ENCODE data around the gene PVRIG.
"Not testable (repeated sequence)": the region's sequence is repeated elsewhere in the genome, so short reads cannot be mapped to it uniquely, and the experiment has no call there.

Gene PVRIG

DNA sequence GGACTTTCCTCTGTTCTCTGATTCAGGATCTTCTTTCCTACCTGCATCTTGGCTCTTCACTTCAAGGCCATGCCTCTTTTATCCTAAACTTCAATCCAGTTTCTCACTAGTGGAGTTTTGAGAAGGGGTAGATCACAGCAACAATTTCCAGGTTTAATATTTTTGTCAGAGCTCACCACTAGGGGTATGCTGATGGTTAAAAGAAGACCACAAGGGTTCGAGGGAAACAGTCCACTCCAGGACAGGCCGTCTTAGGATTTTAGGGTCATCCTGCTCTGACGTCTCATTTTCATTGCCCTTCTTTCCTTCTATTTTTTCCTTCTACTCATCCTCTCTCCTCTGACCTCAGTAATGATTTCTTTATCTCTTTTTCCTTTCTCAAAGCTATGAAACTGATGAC is 30.7 kb upstream of the PVRIG start:
- in situ Hi-C loops (cut with MboI; ENCODE audit: low pct_unique_long_range_greater_than_20kb, low sequenced_read_pairs, unreplicated experiment), result no loop called here
- no peak for DNase-seq (ENCODE audit: low spot score)
- TF ChIP-seq, protein P1, sequence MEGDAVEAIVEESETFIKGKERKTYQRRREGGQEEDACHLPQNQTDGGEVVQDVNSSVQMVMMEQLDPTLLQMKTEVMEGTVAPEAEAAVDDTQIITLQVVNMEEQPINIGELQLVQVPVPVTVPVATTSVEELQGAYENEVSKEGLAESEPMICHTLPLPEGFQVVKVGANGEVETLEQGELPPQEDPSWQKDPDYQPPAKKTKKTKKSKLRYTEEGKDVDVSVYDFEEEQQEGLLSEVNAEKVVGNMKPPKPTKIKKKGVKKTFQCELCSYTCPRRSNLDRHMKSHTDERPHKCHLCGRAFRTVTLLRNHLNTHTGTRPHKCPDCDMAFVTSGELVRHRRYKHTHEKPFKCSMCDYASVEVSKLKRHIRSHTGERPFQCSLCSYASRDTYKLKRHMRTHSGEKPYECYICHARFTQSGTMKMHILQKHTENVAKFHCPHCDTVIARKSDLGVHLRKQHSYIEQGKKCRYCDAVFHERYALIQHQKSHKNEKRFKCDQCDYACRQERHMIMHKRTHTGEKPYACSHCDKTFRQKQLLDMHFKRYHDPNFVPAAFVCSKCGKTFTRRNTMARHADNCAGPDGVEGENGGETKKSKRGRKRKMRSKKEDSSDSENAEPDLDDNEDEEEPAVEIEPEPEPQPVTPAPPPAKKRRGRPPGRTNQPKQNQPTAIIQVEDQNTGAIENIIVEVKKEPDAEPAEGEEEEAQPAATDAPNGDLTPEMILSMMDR (IDR thresholded peaks at IDR 0.05; ENCODE audit: extremely low read depth, insufficient read depth, missing control alignments), result no peak

DNA sequence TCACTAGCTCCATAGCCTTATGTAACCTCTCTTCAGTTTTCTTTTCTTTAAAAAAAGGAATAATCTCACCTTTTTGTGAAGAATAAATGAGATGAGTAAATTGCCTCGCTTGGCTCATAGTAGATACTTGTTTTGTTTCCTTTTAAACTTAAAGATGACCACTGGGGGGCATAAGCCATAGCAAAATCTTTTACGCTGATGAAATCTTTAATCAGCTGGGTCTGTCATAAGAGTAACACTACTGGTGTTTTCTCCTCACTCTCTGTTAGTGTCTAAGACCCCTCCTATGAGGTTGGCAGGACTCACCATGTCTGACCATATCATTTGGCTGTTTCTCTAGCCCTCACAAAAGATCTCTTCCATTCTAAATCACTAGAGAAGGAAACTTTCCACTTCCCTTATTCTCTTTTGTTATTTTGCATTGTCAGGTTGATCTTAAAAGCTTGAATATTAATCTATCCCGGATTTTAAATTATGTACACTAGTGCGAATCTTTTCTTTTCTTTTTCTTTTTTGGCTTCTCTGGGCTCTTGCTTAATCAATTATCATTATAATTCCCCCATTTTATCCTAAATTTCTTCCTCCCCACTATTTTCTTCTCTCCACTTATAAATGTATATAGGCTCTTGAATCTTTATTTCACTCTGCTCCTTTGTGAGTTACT is 29.6 kb upstream of the PVRIG start:
- peak; percentile 38 for DNase-seq (ENCODE audit: low spot score)
- in situ Hi-C loops (cut with MboI; ENCODE audit: low pct_unique_long_range_greater_than_20kb, low sequenced_read_pairs, unreplicated experiment), result no loop called here
- TF ChIP-seq, protein P1 (IDR thresholded peaks at IDR 0.05; ENCODE audit: extremely low read depth, insufficient read depth, missing control alignments), result peak; percentile 55

DNA sequence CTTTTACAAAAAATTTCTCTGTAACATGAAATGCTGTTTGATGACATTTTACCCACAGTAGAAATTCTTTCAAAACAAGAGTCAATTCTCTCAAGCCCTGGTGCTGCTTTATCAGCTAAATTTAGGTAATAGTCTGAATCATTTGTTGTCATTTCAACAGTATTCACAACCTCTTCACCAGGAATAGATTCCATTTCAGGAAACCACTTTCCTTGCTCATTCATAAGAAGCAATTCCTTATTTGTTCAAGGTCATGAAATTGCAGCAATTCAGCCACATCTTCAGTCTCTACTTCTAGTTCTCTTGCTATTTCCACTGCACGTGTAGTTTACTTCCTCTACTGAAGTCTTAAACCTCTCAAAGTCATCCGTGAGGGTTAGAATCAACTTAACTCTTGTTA is 28.0 kb upstream of the PVRIG start:
- in situ Hi-C loops (cut with MboI; ENCODE audit: low pct_unique_long_range_greater_than_20kb, low sequenced_read_pairs, unreplicated experiment), result no loop called here
- DNase-seq (ENCODE audit: low spot score), result no peak
- TF ChIP-seq, protein P1 (IDR thresholded peaks at IDR 0.05; ENCODE audit: extremely low read depth, insufficient read depth, missing control alignments), result no peak

DNA sequence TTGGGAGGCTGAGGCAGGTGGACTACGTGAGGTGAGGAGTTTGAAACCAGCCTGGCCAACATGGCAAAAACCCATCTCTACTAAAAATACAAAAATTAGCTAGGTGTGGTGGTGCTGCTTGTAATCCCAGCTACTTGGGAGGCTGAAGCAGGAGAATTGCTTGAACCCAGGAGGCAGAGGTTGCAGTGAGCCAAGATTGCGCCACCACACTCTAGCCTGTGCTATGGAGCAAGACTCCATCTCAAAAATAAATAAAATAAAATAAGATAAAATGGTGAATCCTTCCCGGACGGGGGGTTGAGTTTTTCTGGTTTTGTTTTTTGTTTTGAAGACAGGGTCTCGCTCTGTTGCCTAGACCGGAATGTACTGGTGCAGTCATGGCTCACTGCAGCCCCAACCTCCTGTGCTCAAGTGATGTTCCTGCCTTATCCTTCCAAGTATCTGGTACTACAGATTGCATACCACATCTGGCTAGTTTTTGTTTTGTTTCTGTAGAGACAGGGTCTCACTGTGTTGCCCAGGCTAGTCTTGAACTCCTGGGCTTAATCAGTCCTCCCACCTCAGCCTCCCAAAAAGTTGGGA is 27.4 kb upstream of the PVRIG start:
- in situ Hi-C loops (cut with MboI; ENCODE audit: low pct_unique_long_range_greater_than_20kb, low sequenced_read_pairs, unreplicated experiment); DNase-seq (ENCODE audit: low spot score): not testable (repeated sequence)

DNA sequence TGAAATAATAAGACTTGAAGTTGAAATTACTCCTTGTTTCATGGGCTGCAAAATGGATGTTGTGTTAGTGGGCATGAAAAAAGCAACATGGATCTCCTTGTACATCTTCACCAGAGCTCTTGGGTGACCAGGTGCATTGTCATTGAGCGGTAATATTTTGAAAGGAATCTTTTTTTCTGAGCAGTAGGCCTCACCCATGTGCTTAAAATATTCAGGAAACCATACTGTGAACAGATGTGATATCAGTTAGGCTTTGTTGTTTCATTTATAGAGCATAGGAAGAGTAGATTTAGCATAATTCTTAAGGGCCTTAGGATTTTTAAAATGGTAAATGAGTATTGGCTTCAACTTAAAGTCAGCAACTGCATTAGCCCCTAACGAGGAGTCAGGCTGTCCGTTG is 26.8 kb upstream of the PVRIG start:
- TF ChIP-seq, protein P1 (IDR thresholded peaks at IDR 0.05; ENCODE audit: extremely low read depth, insufficient read depth, missing control alignments), result no peak
- in situ Hi-C loops (cut with MboI; ENCODE audit: low pct_unique_long_range_greater_than_20kb, low sequenced_read_pairs, unreplicated experiment), result no loop called here
- no peak for DNase-seq (ENCODE audit: low spot score)

DNA sequence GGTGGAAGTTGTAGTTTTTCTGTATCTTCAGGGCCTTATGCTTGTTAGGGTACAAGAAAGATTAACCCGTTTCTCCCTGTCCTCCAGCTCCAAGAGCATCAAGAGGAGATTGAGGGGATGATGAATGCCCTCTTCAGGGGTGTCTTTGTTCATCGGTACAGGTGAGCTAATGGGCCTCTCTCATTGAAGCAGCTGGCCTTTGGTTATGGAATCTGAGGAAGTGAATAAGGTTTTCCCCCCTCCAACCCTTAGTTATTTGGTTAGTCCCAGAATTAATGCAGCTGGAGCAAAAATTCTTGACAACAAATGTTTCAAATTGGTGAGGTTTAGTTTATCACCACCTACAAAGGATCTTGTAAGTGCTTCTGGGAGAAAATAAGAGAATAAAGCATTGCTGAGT is 24.5 kb upstream of the PVRIG start:
- no peak for DNase-seq (ENCODE audit: low spot score)
- TF ChIP-seq, protein P1 (IDR thresholded peaks at IDR 0.05; ENCODE audit: extremely low read depth, insufficient read depth, missing control alignments), result no peak
- in situ Hi-C loops (cut with MboI; ENCODE audit: low pct_unique_long_range_greater_than_20kb, low sequenced_read_pairs, unreplicated experiment), result no loop called here

DNA sequence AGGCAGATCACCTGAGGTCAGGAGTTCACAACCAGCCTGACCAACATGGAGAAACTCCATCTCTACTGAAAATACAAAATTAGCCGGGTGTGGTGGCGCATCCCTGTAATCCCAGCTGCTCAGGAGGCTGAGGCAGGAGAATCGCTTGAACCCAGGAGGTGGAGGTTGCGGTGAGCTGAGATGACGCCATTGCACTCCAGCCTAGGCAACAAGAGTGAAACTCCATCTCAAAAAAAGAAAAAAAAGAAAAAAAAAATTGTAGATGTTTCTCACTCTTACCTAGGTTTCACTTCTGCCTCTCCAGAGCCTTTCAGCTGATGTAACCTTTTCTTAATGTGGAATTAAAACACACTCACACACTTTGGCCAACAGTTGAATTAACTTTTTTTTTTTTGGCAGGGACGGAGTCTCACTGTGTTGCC is 23.8 kb upstream of the PVRIG start:
- in situ Hi-C loops (cut with MboI; ENCODE audit: low pct_unique_long_range_greater_than_20kb, low sequenced_read_pairs, unreplicated experiment), result not testable (repeated sequence)
- DNase-seq (ENCODE audit: low spot score), result peak; percentile 64

All from GM13977 (cell line).